Endothelial cell of umbilical vein (primary cell): Measurements from ENCODE around the gene OR1L6. TPM values are rescaled to one million over a fixed set of nuclear protein-coding genes. Genes with fewer than 3 reads are reported as not detected.

ENCODE experiments used
- BruUV-seq: library from RNA; stranded (reverse); fragments of 400-500 nt; replicated peaks from 2 replicates; lab custom pipeline; 2021; lab: Mats Ljungman, UMichigan
- CTCF ChIA-PET: fragments of 300-600, 350-600 bp; sonication (Branson Sonifier 250); formaldehyde crosslinking; loops from one replicate; lab custom pipeline; 2021; ENCODE audit warnings: antibody characterized with exemption, inconsistent platforms; lab: Charles Lee
- POLR2A ChIA-PET: fragments of 300-600, 350-600 bp; sonication (Branson Sonifier 250); formaldehyde crosslinking; loops from one replicate; lab custom pipeline; 2021; ENCODE audit warnings: antibody characterized with exemption, inconsistent platforms; lab: Charles Lee
- DNase-seq: peaks from one replicate; pipeline ENCODE4 v3.0.0-alpha.2; 2011; ENCODE audit warnings: low read depth, low spot score
- FAIRE-seq: peaks from 2 replicates; lab custom pipeline; 2011; peaks lifted over from hg19 to GRCh38; lab: Jason Lieb, UNC
- H2AFZ ChIP-seq: 2 replicates; pipeline ENCODE4 v1.6.0; 2012; ENCODE audit warnings: low read depth, low read length, control low read depth, inconsistent platforms
- H3K27ac ChIP-seq: 2 replicates; pipeline ENCODE4 v1.5.1; 2011; ENCODE audit warnings: low read depth, mild to moderate bottlenecking, control low read depth, low read length, moderate library complexity; ENCODE audit not compliant: insufficient read depth
- H3K27me3 ChIP-seq, 2 experiments: 2 replicates each; pipeline versions ENCODE4 v1.6.0 to v1.6.1; 2011; ENCODE audit warnings: low read length in 2 of 2, mixed read lengths in 1 of 2; ENCODE audit not compliant: control insufficient read depth in 2 of 2, insufficient read depth in 2 of 2
- H3K36me3 ChIP-seq, 2 experiments: 2 replicates in 1 of 2; 3 replicates in 1 of 2; pipeline ENCODE4 v1.5.1; 2011; ENCODE audit warnings: low read length in 2 of 2, mild to moderate bottlenecking in 1 of 2, moderate library complexity in 1 of 2; ENCODE audit not compliant: control insufficient read depth in 2 of 2, insufficient read depth in 2 of 2; ENCODE audit errors: extremely low read depth in 1 of 2
- H3K4me1 ChIP-seq: 3 replicates; pipeline ENCODE4 v1.5.1; 2011; ENCODE audit warnings: mild to moderate bottlenecking, low read length; ENCODE audit not compliant: control insufficient read depth, insufficient read depth; ENCODE audit errors: extremely low read depth
- H3K4me2 ChIP-seq: 2 replicates; pipeline ENCODE4 v1.6.1; 2011; ENCODE audit warnings: low read length, control low read depth, mixed read lengths; ENCODE audit not compliant: insufficient read depth
- H3K4me3 ChIP-seq, 3 experiments: fragments of 200-600 bp in 1 of 3; sonication (generic), shearing (Covaris generic) in 1 of 3; replicated peaks in 1 of 3; 2 replicates each; pipeline ENCODE4 v1.5.1; 2011 to 2016; ENCODE audit warnings: control low read depth in 3 of 3, low read length in 3 of 3, mild to moderate bottlenecking in 2 of 3, inconsistent platforms in 1 of 3, low read depth in 1 of 3, moderate library complexity in 1 of 3; ENCODE audit not compliant: insufficient read depth in 1 of 3
- H3K79me2 ChIP-seq: 2 replicates; pipeline ENCODE4 v1.6.0; 2012; ENCODE audit warnings: low read length, inconsistent platforms; ENCODE audit not compliant: control insufficient read depth, insufficient read depth
- H3K9ac ChIP-seq: replicated peaks from 2 replicates; pipeline ENCODE3; 2011; ENCODE audit warnings: low read length, control low read depth; ENCODE audit not compliant: insufficient read depth; ENCODE audit errors: extremely low read depth
- H3K9me1 ChIP-seq: replicated peaks from 3 replicates; pipeline ENCODE4 v1.6.0; 2011; ENCODE audit warnings: mild to moderate bottlenecking, low read length; ENCODE audit not compliant: control insufficient read depth, insufficient read depth; ENCODE audit errors: extremely low read depth
- H3K9me3 ChIP-seq: replicated peaks from 2 replicates; pipeline ENCODE4 v1.5.1; 2012; ENCODE audit warnings: low read length, inconsistent platforms; ENCODE audit not compliant: control insufficient read depth, insufficient read depth
- H4K20me1 ChIP-seq: replicated peaks from 2 replicates; pipeline ENCODE3; 2011; ENCODE audit warnings: mild to moderate bottlenecking, low read length; ENCODE audit not compliant: control insufficient read depth, insufficient read depth; ENCODE audit errors: extremely low read depth
- CTCF ChIP-seq, 2 donors: IDR thresholded peaks; 1 replicate in 1 of 2; 2 replicates in 1 of 2; pipeline ENCODE4 v1.5.1; 2011; ENCODE audit warnings: low read length in 2 of 2, mild to moderate bottlenecking in 2 of 2, moderate library complexity in 2 of 2, control low read depth in 1 of 2, inconsistent platforms in 1 of 2, low read depth in 1 of 2; ENCODE audit not compliant: insufficient read depth in 1 of 2; ENCODE audit errors: extremely low read depth in 1 of 2
- EZH2 ChIP-seq: IDR thresholded peaks from 2 replicates; pipeline ENCODE4 v1.6.1; 2012; ENCODE audit warnings: borderline replicate concordance, low read depth, mild to moderate bottlenecking, moderate library complexity, low read length, inconsistent platforms; ENCODE audit not compliant: severe bottlenecking
- FOS ChIP-seq: IDR thresholded peaks from 2 replicates; pipeline ENCODE4 v1.6.1; 2011; ENCODE audit warnings: mild to moderate bottlenecking, low read length, moderate library complexity, borderline replicate concordance; ENCODE audit not compliant: insufficient read depth
- GATA2 ChIP-seq: IDR thresholded peaks from 2 replicates; pipeline ENCODE4 v1.7.0; 2011; ENCODE audit warnings: low read depth, mild to moderate bottlenecking, moderate library complexity, mixed read lengths, low read length; ENCODE audit not compliant: insufficient read length, insufficient read depth
- JUN ChIP-seq: IDR thresholded peaks from 2 replicates; pipeline ENCODE4 v1.6.1; 2011; ENCODE audit warnings: borderline replicate concordance, low read depth; ENCODE audit not compliant: insufficient read length, insufficient read depth
- MAX ChIP-seq: IDR thresholded peaks from 2 replicates; pipeline ENCODE4 v1.6.1; 2011; ENCODE audit not compliant: insufficient read depth, insufficient read length
- MYC ChIP-seq: IDR thresholded peaks from one replicate; pipeline ENCODE4 v1.6.1; 2011; ENCODE audit warnings: mild to moderate bottlenecking, low read depth, low read length
- POLR2A ChIP-seq: IDR thresholded peaks from 2 replicates; pipeline ENCODE4 v1.6.1; 2012; ENCODE audit warnings: low read depth, mild to moderate bottlenecking, control low read depth, low read length
- POLR2AphosphoS5 ChIP-seq: IDR thresholded peaks from 2 replicates; pipeline ENCODE4 v1.6.1; 2012; ENCODE audit warnings: low read depth, mild to moderate bottlenecking, control low read depth, low read length, moderate library complexity; ENCODE audit not compliant: insufficient read depth
- dilution Hi-C: fragments of 300-500 bp; cut with MboI; formaldehyde crosslinking; loops from one replicate; pipeline ENCODE4 v1.15.0; 2019; ENCODE audit warnings: low sequenced_read_pairs; ENCODE audit not compliant: extremely low pct_ligation_motif_present
- intact Hi-C: fragments of 100-400 bp; cut with micrococcal nuclease; formaldehyde crosslinking; loops from one replicate; pipeline ENCODE4 v1.10.0; 2022
- polyA plus RNA-seq, 4 experiments: library from polyadenylated mRNA; depleted of rRNA in 3 of 4; stranded (reverse) in 3 of 4; unstranded in 1 of 4; fragments of >200 nt; gene quantifications; 2 replicates each; pipeline versions ENCODE4 v1.2.1 to v1.2.3, GENCODE V29; 2011 to 2012; ENCODE audit warnings: missing spikeins in 1 of 4
- total RNA-seq: library from RNA; stranded (reverse); gene quantifications from 2 replicates; pipeline ENCODE4 v1.2.3, GENCODE V29; 2021

OR1L6 gene
- total and polyA plus RNA-seq, 2 donors (not counting 3 experiments of a cell fraction or from before 2014, with no cell fraction given), result not detected

- intact Hi-C loops, result no loop called here
- no peak overlapping the region for H2AFZ ChIP-seq
These were observed 37.9 kb downstream of the OR1L6 start for GRCh38 chr9:122780026-122780425.

GRCh38 chr9:122781671-122782070, 39.6 kb downstream of the OR1L6 start:
- Histone ChIP-seq H3K4me2 (no peak overlapping the region), H3K27me3 (peaks cover 1 to 3% of the 10 kb centered on the region in 2 experiments), H3K9me1 (no peaks in the 10 kb centered on the region), H3K27ac (no peak overlapping the region), H4K20me1 (no peaks in the 10 kb centered on the region), H3K9ac (no peak overlapping the region), H3K36me3 (no peaks in the 10 kb centered on the region), H3K79me2 (no peaks in the 10 kb centered on the region), H3K4me3 (no peak overlapping the region), H3K9me3 (no peaks in the 10 kb centered on the region), H2AFZ (no peak overlapping the region), H3K4me1 (no peaks in the 10 kb centered on the region)
- ChIA-PET POLR2A (no interaction called here), CTCF (no interaction called here)
- no TSS peak for BruUV-seq
- DNase-seq (no peak), FAIRE-seq (no peak)
- TF ChIP-seq GATA2 (no peak), MYC (no peak), FOS (no peak), POLR2A (no peak), POLR2AphosphoS5 (no peak), CTCF (IDR thresholded peaks at IDR 0.05; ENCODE audit: extremely low read depth in 1 of 2, insufficient read depth in 1 of 2, low read depth in 1 of 2, low read length in 2 of 2) (no peak), JUN (no peak), MAX (no peak), EZH2 (no peak)
- dilution Hi-C loops, result no loop called here
- intact Hi-C loops, result no loop called here

More at GRCh38 chr9:122780026-122780425, 37.9 kb downstream of the OR1L6 start:
- BruUV-seq, result no TSS peak
- dilution Hi-C loops, result no loop called here
- H3K79me2 ChIP-seq, result no peaks in the 10 kb centered on the region
- TF ChIP-seq MYC (no peak), EZH2 (no peak), POLR2A (no peak), POLR2AphosphoS5 (no peak)
- H3K27ac ChIP-seq, result no peak overlapping the region
- no peaks in the 10 kb centered on the region for H3K9me1 ChIP-seq
- H3K4me1 ChIP-seq, result no peaks in the 10 kb centered on the region
- no peaks in the 10 kb centered on the region for H3K36me3 ChIP-seq
- ChIA-PET POLR2A (no interaction called here), CTCF (no interaction called here)
- FAIRE-seq, result no peak
- H3K9me3 ChIP-seq, result no peaks in the 10 kb centered on the region
- H3K4me2 ChIP-seq, result no peak overlapping the region
- H3K4me3 ChIP-seq, result no peak overlapping the region
- no peaks in the 10 kb centered on the region for H4K20me1 ChIP-seq
- no peak for DNase-seq
- H3K9ac ChIP-seq, result no peak overlapping the region
- peaks cover 1 to 3% of the 10 kb centered on the region in 2 experiments for H3K27me3 ChIP-seq
